GM23248 (cell line): ENCODE measurements around the gene MSL3B.
A peak's percentile ranks its signal among the peaks of the same experiment; 100 is the strongest.

ENCODE experiments used
- DNase-seq: peaks from one replicate; pipeline ENCODE4 v3.0.0-alpha.2; 2015
- H2AFZ ChIP-seq: fragments of 200-600 bp; sonication (generic); 2 replicates; pipeline ENCODE4 v1.6.1; 2016; ENCODE audit warnings: antibody characterized with exemption
- H3F3A ChIP-seq: fragments of 200-600 bp; sonication (generic); 2 replicates; pipeline ENCODE4 v1.6.1; 2016; ENCODE audit warnings: mild to moderate bottlenecking, antibody characterized with exemption, mixed run types; ENCODE audit not compliant: insufficient read depth
- H3K27ac ChIP-seq: fragments of 200-600 bp; sonication (generic); 2 replicates; pipeline ENCODE4 v1.5.1; 2016; ENCODE audit warnings: mild to moderate bottlenecking
- H3K27me3 ChIP-seq: fragments of 200-600 bp; sonication (generic); replicated peaks from 2 replicates; pipeline ENCODE4 v1.6.1; 2016; ENCODE audit warnings: mild to moderate bottlenecking; ENCODE audit not compliant: insufficient read depth
- H3K36me3 ChIP-seq: fragments of 200-600 bp; sonication (generic); 2 replicates; pipeline ENCODE4 v1.6.1; 2016; ENCODE audit warnings: low read depth, mild to moderate bottlenecking
- H3K4me1 ChIP-seq: fragments of 200-600 bp; sonication (generic); 2 replicates; pipeline ENCODE4 v1.6.1; 2016; ENCODE audit warnings: mild to moderate bottlenecking; ENCODE audit not compliant: insufficient read depth
- H3K4me2 ChIP-seq: fragments of 200-600 bp; sonication (generic); one replicate; pipeline ENCODE4 v1.6.1; 2016; ENCODE audit warnings: mild to moderate bottlenecking; ENCODE audit not compliant: unreplicated experiment
- H3K4me3 ChIP-seq: fragments of 200-600 bp; sonication (generic); 2 replicates; pipeline ENCODE4 v1.5.1; 2016; ENCODE audit warnings: mild to moderate bottlenecking
- H3K79me2 ChIP-seq: fragments of 200-600 bp; sonication (generic); 2 replicates; pipeline ENCODE4 v1.6.1; 2016; ENCODE audit warnings: mild to moderate bottlenecking; ENCODE audit not compliant: insufficient read depth
- H3K9ac ChIP-seq: fragments of 200-600 bp; sonication (generic); 2 replicates; pipeline ENCODE4 v1.6.1; 2016; ENCODE audit warnings: mild to moderate bottlenecking
- H3K9me2 ChIP-seq: fragments of 200-600 bp; sonication (generic); 2 replicates; pipeline ENCODE4 v1.6.1; 2016; ENCODE audit warnings: mixed run types, mild to moderate bottlenecking, moderate library complexity; ENCODE audit not compliant: insufficient read depth
- H3K9me3 ChIP-seq: fragments of 200-600 bp; sonication (generic); one replicate; pipeline ENCODE4 v1.6.1; 2017; ENCODE audit warnings: low read depth
- H4K20me1 ChIP-seq: fragments of 200-600 bp; sonication (generic); 2 replicates; pipeline ENCODE4 v1.6.0; 2016; ENCODE audit not compliant: insufficient read depth
- EZH2 ChIP-seq: fragments of 200-600 bp; sonication (generic); IDR thresholded peaks from 2 replicates; pipeline ENCODE4 v1.6.1; 2018; ENCODE audit warnings: antibody characterized with exemption, mild to moderate bottlenecking; ENCODE audit not compliant: insufficient read depth, poor library complexity, severe bottlenecking
- EZH2phosphoT487 ChIP-seq: fragments of 200-600 bp; sonication (generic); IDR thresholded peaks from 2 replicates; pipeline ENCODE4 v1.6.1; 2018; ENCODE audit warnings: antibody characterized with exemption, moderate library complexity, mild to moderate bottlenecking, low read depth; ENCODE audit not compliant: insufficient read depth
- WGBS, 2 experiments: methylation state at CpG; one replicate each; pipeline ENCODE4 v1.1.6; 2015 to 2017; ENCODE audit warnings: low lambda C conversion rate in 2 of 2, low coverage in 1 of 2; ENCODE audit errors: missing lambda C conversion rate in 2 of 2; 5-methylcytosine and 5-hydroxymethylcytosine counted together
- in situ Hi-C: fragments of 300-500 bp; cut with MboI; formaldehyde crosslinking; loops from 2 replicates; pipeline ENCODE4 v1.15.0; 2020

Gene MSL3B

GRCh38 chr2:233853353-233853752, 14.8 kb downstream of the MSL3B start:
- Histone ChIP-seq H3K27ac (no peak overlapping the region), H4K20me1 (no peaks in the 10 kb centered on the region), H3K27me3 (no peaks in the 10 kb centered on the region), H3K36me3 (no peaks in the 10 kb centered on the region), H3K9ac (peak overlapping the region; percentile 80), H3K79me2 (peaks cover 54% of the 10 kb centered on the region), H2AFZ (peak overlapping the region; percentile 97), H3K4me2 (peak overlapping the region; percentile 60), H3K4me1 (peaks cover 12% of the 10 kb centered on the region; the same call in 1 of the 2 replicates), H3K9me2 (no peaks in the 10 kb centered on the region), H3K4me3 (peak overlapping the region; percentile 95), H3K9me3 (no peaks in the 10 kb centered on the region), H3F3A (peaks cover 5% of the 10 kb centered on the region; the same call in 1 of the 2 replicates)
- no peak for TF ChIP-seq EZH2phosphoT487
- TF ChIP-seq EZH2 = no peak
- WGBS, 2 experiments = 42 to 43% methylated on average over 8 of the region's 8 CpGs
- DNase-seq = peak; percentile 24
- in situ Hi-C loops = no loop called here

DNA sequence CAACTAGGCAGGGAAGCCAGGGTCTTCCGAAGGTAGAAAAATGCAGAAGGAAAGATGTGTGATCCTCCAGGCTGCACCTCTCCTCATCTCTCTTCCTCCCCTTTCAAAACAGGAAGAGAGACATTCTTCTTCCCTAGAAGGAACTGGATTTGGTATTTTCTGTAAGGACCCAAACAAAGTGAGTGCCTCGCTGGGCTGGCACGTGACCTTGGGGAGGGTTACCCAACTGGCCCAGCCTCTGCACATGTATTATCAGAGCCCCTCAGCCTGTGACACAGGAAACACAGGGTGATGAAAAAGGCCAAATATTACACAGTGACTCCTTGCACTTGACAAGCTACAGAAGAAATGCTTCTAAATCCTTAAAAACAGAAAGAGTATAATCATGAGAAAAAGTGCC, 16.1 kb downstream of the MSL3B start:
- Histone ChIP-seq H3K4me1 (peaks cover 12% of the 10 kb centered on the region; the same call in 1 of the 2 replicates), H2AFZ (peak overlapping the region; percentile 97), H3K36me3 (no peaks in the 10 kb centered on the region), H3K9me3 (no peaks in the 10 kb centered on the region), H3K27ac (no peak overlapping the region), H3K4me3 (peak overlapping the region; percentile 95), H4K20me1 (no peaks in the 10 kb centered on the region), H3K27me3 (no peaks in the 10 kb centered on the region), H3K9ac (peak overlapping the region; percentile 80; the same call in 1 of the 2 replicates), H3K79me2 (peaks cover 54% of the 10 kb centered on the region), H3F3A (peaks cover 5% of the 10 kb centered on the region; the same call in 1 of the 2 replicates), H3K4me2 (peak overlapping the region; percentile 60), H3K9me2 (no peaks in the 10 kb centered on the region)
- TF ChIP-seq EZH2 (no peak), EZH2phosphoT487 (no peak)
- DNase-seq = no peak
- in situ Hi-C loops = no loop called here
- 95 to 99% methylated on average over 3 of the region's 3 CpGs for WGBS, 2 experiments

- 97% methylated on average over 6 of the region's 6 CpGs for WGBS, 2 experiments
- H3K9me3 ChIP-seq = no peaks in the 10 kb centered on the region
- no peak overlapping the region for H3K4me3 ChIP-seq
- TF ChIP-seq EZH2 (no peak), EZH2phosphoT487 (no peak)
- in situ Hi-C loops = no loop called here
- H3K36me3 ChIP-seq = no peaks in the 10 kb centered on the region; the same call in 1 of the 2 replicates
- peaks cover 12% of the 10 kb centered on the region; the same call in 1 of the 2 replicates for H3K4me1 ChIP-seq
- no peaks in the 10 kb centered on the region for H3K9me2 ChIP-seq
- no peak overlapping the region for H2AFZ ChIP-seq
- H3F3A ChIP-seq = peaks cover 5% of the 10 kb centered on the region; the same call in 1 of the 2 replicates
- H3K27ac ChIP-seq = no peak overlapping the region
- H4K20me1 ChIP-seq = no peaks in the 10 kb centered on the region
- no peaks in the 10 kb centered on the region for H3K27me3 ChIP-seq
- peaks cover 54% of the 10 kb centered on the region for H3K79me2 ChIP-seq
- no peak for DNase-seq
- no peak overlapping the region for H3K4me2 ChIP-seq
- H3K9ac ChIP-seq = no peak overlapping the region
Measured at GRCh38 chr2:233851169-233851568, 17.0 kb downstream of the MSL3B start.

DNA sequence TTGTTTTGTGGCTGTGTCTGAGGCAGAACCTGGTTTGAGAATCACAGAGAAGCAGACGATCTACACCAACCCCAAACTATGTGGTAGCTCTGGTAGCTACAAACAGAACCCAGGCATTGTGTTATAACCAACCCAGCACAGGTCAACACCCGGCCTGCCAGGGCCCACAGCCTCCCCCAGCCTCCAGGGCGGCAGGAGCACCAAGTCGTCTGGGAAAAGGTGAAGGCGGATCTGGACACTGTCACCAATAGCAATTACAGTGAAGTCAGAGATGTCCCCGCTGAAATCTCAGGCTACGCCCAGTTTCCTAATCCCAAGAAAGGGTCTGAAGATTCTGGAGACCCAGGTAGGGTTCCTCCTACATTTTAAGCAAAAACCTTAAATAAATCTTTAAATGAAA, 17.4 kb downstream of the MSL3B start:
- WGBS, 2 experiments = 96 to 97% methylated on average over 7 of the region's 7 CpGs
- no peak overlapping the region for H3K4me3 ChIP-seq
- peaks cover 2% of the 10 kb centered on the region; the same call in 1 of the 2 replicates for H3K36me3 ChIP-seq
- no peaks in the 10 kb centered on the region for H3K9me3 ChIP-seq
- TF ChIP-seq EZH2 (no peak), EZH2phosphoT487 (no peak)
- no peak overlapping the region for H3K9ac ChIP-seq
- peaks cover 5% of the 10 kb centered on the region; the same call in 1 of the 2 replicates for H3F3A ChIP-seq
- H2AFZ ChIP-seq = no peak overlapping the region
- no peak for DNase-seq
- H3K9me2 ChIP-seq = no peaks in the 10 kb centered on the region
- peaks cover 12% of the 10 kb centered on the region; the same call in 1 of the 2 replicates for H3K4me1 ChIP-seq
- in situ Hi-C loops = no loop called here
- no peaks in the 10 kb centered on the region for H4K20me1 ChIP-seq
- no peak overlapping the region for H3K27ac ChIP-seq
- H3K79me2 ChIP-seq = peaks cover 54% of the 10 kb centered on the region
- H3K4me2 ChIP-seq = no peak overlapping the region
- no peaks in the 10 kb centered on the region for H3K27me3 ChIP-seq
